Fibroblast of lung (primary cell): ENCODE results near the gene ASXL3.

ENCODE experiments used
- CTCF ChIP-seq, 2 donors: IDR thresholded peaks in 1 of 2; conservative IDR thresholded peaks in 1 of 2; 1 replicate in 1 of 2; 2 replicates in 1 of 2; pipeline ENCODE4 v1.5.1; 2011 to 2012; ENCODE audit warnings: low read length in 2 of 2, control low read depth in 1 of 2, inconsistent platforms in 1 of 2, low read depth in 1 of 2, mild to moderate bottlenecking in 1 of 2
- EZH2 ChIP-seq: IDR thresholded peaks from 2 replicates; pipeline ENCODE4 v1.5.1; 2012; ENCODE audit warnings: low read length, control low read depth, mild to moderate bottlenecking; ENCODE audit errors: missing control alignments

DNA sequence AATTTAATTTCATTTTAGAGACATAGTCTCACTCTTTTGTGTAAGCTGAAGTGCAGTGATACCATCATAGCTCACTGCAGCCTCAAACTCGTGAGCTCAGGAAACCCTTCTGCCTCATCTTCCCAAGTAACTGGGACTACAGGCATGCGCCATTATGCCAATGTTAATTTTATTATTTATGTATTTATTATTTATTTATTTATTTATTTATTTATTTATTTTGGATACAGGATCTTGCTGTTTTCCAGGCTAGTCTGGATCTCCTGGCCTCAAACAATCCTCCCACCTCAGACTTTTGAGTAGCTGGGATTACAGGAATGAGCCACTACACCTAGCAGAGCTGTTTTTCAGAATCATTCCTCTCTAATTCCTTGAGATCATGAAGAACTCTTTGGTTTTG is 99.9 kb downstream of the ASXL3 start:
- TF ChIP-seq EZH2 (no peak), CTCF (conservative IDR thresholded peaks at IDR 0.05 in 1 of 2, IDR thresholded peaks at IDR 0.05 in 1 of 2; ENCODE audit: low read depth in 1 of 2, low read length in 2 of 2) (no peak)
